Ovary (tissue), 3 donors: Measurements from ENCODE around the gene PDXK.

Source experiments
- POLR2A ChIP-seq: fragments of 450-650 bp; IDR thresholded peaks from one replicate; pipeline ENCODE4 v1.6.1; 2017; ENCODE audit warnings: antibody characterized with exemption, mild to moderate bottlenecking, moderate library complexity
- TF ChIP-seq, protein P1 (sequence below), 3 donors: fragments of 450-650 bp in 2 of 3; fragments of 200-600 bp in 1 of 3; IDR thresholded peaks; one replicate each; pipeline versions ENCODE4 v1.5.1 to v1.8.0; 2016 to 2022; ENCODE audit warnings: antibody characterized with exemption in 3 of 3, mild to moderate bottlenecking in 1 of 3
- donor health status: DM: no; HTN: no; CAD: no.

DNA sequence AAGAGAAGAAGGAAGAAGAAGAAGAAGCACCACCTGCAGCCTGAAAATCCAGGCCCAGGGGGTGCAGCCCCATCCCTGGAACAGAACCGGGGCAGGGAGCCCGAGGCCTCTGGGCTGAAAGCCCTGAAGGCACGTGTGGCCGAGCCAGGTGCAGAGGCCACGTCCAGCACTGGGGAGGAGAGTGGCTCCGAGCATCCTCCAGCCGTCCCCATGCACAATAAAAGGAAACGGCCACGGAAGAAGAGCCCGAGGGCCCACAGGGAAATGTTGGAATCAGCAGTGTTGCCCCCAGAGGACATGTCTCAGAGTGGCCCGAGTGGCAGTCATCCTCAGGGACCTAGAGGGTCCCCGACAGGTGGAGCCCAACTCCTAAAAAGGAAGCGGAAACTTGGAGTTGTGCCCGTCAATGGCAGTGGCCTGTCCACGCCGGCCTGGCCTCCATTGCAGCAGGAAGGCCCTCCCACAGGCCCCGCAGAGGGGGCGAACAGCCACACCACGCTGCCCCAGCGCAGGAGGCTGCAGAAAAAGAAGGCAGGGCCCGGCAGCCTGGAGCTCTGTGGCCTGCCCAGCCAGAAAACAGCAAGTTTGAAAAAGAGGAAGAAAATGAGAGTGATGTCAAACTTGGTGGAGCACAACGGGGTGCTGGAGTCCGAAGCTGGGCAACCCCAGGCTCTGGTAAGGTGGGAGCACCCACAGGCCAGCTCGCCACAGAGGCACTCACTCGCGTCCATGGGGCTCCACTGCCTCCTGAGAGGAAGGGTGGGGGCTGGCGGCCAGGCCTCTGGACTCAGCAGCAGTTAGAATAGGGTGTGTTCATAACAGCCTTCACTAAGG lies 31.1 kb upstream of the PDXK start:
- TF ChIP-seq, protein P1, sequence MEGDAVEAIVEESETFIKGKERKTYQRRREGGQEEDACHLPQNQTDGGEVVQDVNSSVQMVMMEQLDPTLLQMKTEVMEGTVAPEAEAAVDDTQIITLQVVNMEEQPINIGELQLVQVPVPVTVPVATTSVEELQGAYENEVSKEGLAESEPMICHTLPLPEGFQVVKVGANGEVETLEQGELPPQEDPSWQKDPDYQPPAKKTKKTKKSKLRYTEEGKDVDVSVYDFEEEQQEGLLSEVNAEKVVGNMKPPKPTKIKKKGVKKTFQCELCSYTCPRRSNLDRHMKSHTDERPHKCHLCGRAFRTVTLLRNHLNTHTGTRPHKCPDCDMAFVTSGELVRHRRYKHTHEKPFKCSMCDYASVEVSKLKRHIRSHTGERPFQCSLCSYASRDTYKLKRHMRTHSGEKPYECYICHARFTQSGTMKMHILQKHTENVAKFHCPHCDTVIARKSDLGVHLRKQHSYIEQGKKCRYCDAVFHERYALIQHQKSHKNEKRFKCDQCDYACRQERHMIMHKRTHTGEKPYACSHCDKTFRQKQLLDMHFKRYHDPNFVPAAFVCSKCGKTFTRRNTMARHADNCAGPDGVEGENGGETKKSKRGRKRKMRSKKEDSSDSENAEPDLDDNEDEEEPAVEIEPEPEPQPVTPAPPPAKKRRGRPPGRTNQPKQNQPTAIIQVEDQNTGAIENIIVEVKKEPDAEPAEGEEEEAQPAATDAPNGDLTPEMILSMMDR (IDR thresholded peaks at IDR 0.05): no peak
- no peak for TF ChIP-seq POLR2A
